Mesenchymal stem cell (in vitro differentiated cells and primary cell): ENCODE results near the gene CYP27B1.
A peak's percentile ranks its signal among the peaks of the same experiment; 100 is the strongest.

Source experiments
- DNase-seq: peaks from one replicate; pipeline ENCODE4 v3.0.0-alpha.2; 2013
- H2AFZ ChIP-seq: one replicate; pipeline ENCODE4 v1.6.1; 2013; ENCODE audit warnings: low read depth, mild to moderate bottlenecking, control low read depth, inconsistent platforms, low read length, moderate library complexity
- H2AK5ac ChIP-seq: 2 replicates; pipeline ENCODE4 v1.6.1; 2013; ENCODE audit warnings: low read length, moderate library complexity, mild to moderate bottlenecking, inconsistent platforms; ENCODE audit not compliant: severe bottlenecking
- H2BK120ac ChIP-seq: one replicate; pipeline ENCODE4 v1.6.1; 2013; ENCODE audit warnings: low read depth, mild to moderate bottlenecking, inconsistent platforms, low read length, moderate library complexity
- H2BK12ac ChIP-seq, 2 experiments: one replicate each; pipeline ENCODE4 v1.6.1; 2013; ENCODE audit warnings: inconsistent platforms in 2 of 2, low read length in 2 of 2, mild to moderate bottlenecking in 2 of 2, moderate library complexity in 2 of 2, control low read depth in 1 of 2
- H2BK15ac ChIP-seq: one replicate; pipeline ENCODE4 v1.6.1; 2013; ENCODE audit warnings: mild to moderate bottlenecking, low read depth, inconsistent platforms; ENCODE audit not compliant: poor library complexity, severe bottlenecking
- H2BK5ac ChIP-seq: 2 replicates; pipeline ENCODE4 v1.6.1; 2013; ENCODE audit warnings: low read depth, mild to moderate bottlenecking, low read length, control low read depth, inconsistent platforms; ENCODE audit not compliant: poor library complexity, severe bottlenecking
- H3K14ac ChIP-seq, 2 experiments: one replicate each; pipeline ENCODE4 v1.6.1; 2013; ENCODE audit warnings: inconsistent platforms in 2 of 2, low read length in 2 of 2, control low read depth in 1 of 2, mild to moderate bottlenecking in 1 of 2, moderate library complexity in 1 of 2
- H3K18ac ChIP-seq, 2 experiments: one replicate each; pipeline ENCODE4 v1.6.1; 2013; ENCODE audit warnings: inconsistent platforms in 2 of 2, low read length in 2 of 2, control low read depth in 1 of 2, low read depth in 1 of 2, mild to moderate bottlenecking in 1 of 2
- H3K23ac ChIP-seq, 2 experiments: one replicate each; pipeline ENCODE4 v1.6.1; 2013; ENCODE audit warnings: inconsistent platforms in 2 of 2, low read length in 2 of 2, mild to moderate bottlenecking in 2 of 2, moderate library complexity in 2 of 2, control low read depth in 1 of 2
- H3K27ac ChIP-seq: 2 replicates; pipeline ENCODE4 v1.5.1; 2013; ENCODE audit warnings: mild to moderate bottlenecking, moderate library complexity, low read length, control low read depth, inconsistent platforms; ENCODE audit not compliant: poor library complexity, severe bottlenecking
- H3K27me3 ChIP-seq, 2 experiments: 2 replicates each; pipeline versions ENCODE4 v1.6.1 to v1.7.0; 2013; ENCODE audit warnings: low read length in 2 of 2, mild to moderate bottlenecking in 2 of 2, moderate library complexity in 2 of 2, control low read depth in 1 of 2, inconsistent platforms in 1 of 2; ENCODE audit not compliant: control insufficient read depth in 1 of 2, insufficient read depth in 1 of 2
- H3K36me3 ChIP-seq, 2 experiments: 2 replicates each; pipeline versions ENCODE4 v1.6.1 to v1.7.0; 2013; ENCODE audit warnings: low read length in 2 of 2, control low read depth in 1 of 2, inconsistent platforms in 1 of 2, low read depth in 1 of 2, mild to moderate bottlenecking in 1 of 2; ENCODE audit not compliant: insufficient read depth in 2 of 2, control insufficient read depth in 1 of 2
- H3K4ac ChIP-seq, 2 experiments: one replicate each; pipeline ENCODE4 v1.6.1; 2013; ENCODE audit warnings: inconsistent platforms in 2 of 2, low read length in 2 of 2, mild to moderate bottlenecking in 2 of 2, moderate library complexity in 2 of 2, control low read depth in 1 of 2, low read depth in 1 of 2
- H3K4me1 ChIP-seq: 2 replicates; pipeline ENCODE4 v1.6.1; 2013; ENCODE audit warnings: low read depth, low read length, control low read depth; ENCODE audit not compliant: control insufficient read depth, insufficient read depth
- H3K4me2 ChIP-seq: 2 replicates; pipeline ENCODE4 v1.6.1; 2013; ENCODE audit warnings: low read length, mild to moderate bottlenecking, inconsistent platforms; ENCODE audit not compliant: poor library complexity, severe bottlenecking
- H3K4me3 ChIP-seq, 2 experiments: 2 replicates each; pipeline versions ENCODE4 v1.5.1 to v1.7.0; 2013; ENCODE audit warnings: low read length in 2 of 2, mild to moderate bottlenecking in 2 of 2, control low read depth in 1 of 2, low read depth in 1 of 2; ENCODE audit not compliant: insufficient read depth in 1 of 2
- H3K79me1 ChIP-seq: replicated peaks from 2 replicates; pipeline ENCODE4 v1.6.1; 2013; ENCODE audit warnings: mild to moderate bottlenecking, control low read depth, low read length, inconsistent platforms; ENCODE audit not compliant: poor library complexity, severe bottlenecking
- H3K9ac ChIP-seq: 2 replicates; pipeline ENCODE4 v1.7.0; 2013; ENCODE audit warnings: mild to moderate bottlenecking, low read length, moderate library complexity
- H3K9me3 ChIP-seq: 2 replicates; pipeline ENCODE4 v1.7.0; 2013; ENCODE audit warnings: mild to moderate bottlenecking, low read length; ENCODE audit not compliant: control insufficient read depth
- H4K8ac ChIP-seq: one replicate; pipeline ENCODE4 v1.6.1; 2013; ENCODE audit warnings: inconsistent platforms, mild to moderate bottlenecking, low read length, moderate library complexity
- H4K91ac ChIP-seq: one replicate; pipeline ENCODE4 v1.6.1; 2013; ENCODE audit warnings: mild to moderate bottlenecking, low read length, inconsistent platforms
- WGBS: methylation state at CpG from one replicate; pipeline ENCODE4 v1.1.7; 2013; ENCODE audit warnings: mixed read lengths; 5-methylcytosine and 5-hydroxymethylcytosine counted together

The CYP27B1 gene

GRCh38 chr12:57803319-57803893 is 36.5 kb upstream of the CYP27B1 start:
- no peak overlapping the region for H2BK5ac ChIP-seq
- no peak overlapping the region for H4K91ac ChIP-seq
- H2BK120ac ChIP-seq: no peak overlapping the region
- no peak overlapping the region for H3K18ac ChIP-seq
- H2AK5ac ChIP-seq: no peak overlapping the region
- DNase-seq: peak; percentile 64
- peaks cover 4% of the 10 kb centered on the region for H3K79me1 ChIP-seq
- no peak overlapping the region for H3K4me3 ChIP-seq
- H3K4ac ChIP-seq: no peak overlapping the region
- peaks cover 29 to 83% of the 10 kb centered on the region in 2 experiments for H3K36me3 ChIP-seq
- H3K9ac ChIP-seq: peak overlapping the region; percentile 9
- no peak overlapping the region for H4K8ac ChIP-seq
- no peak overlapping the region for H2BK15ac ChIP-seq
- WGBS: 64% methylated on average over 9 of the region's 9 CpGs
- no peak overlapping the region for H3K4me2 ChIP-seq
- H3K4me1 ChIP-seq: peaks cover 2% of the 10 kb centered on the region
- H3K23ac ChIP-seq: no peak overlapping the region
- no peak overlapping the region for H3K14ac ChIP-seq
- no peak overlapping the region for H2AFZ ChIP-seq
- no peak overlapping the region for H2BK12ac ChIP-seq
- H3K9me3 ChIP-seq: no peaks in the 10 kb centered on the region
- no peaks in the 10 kb centered on the region for H3K27me3 ChIP-seq
- H3K27ac ChIP-seq: no peak overlapping the region

GRCh38 chr12:57802607-57803006 is 35.7 kb upstream of the CYP27B1 start:
- H3K4me2 ChIP-seq: no peak overlapping the region
- H2BK15ac ChIP-seq: no peak overlapping the region
- H2AFZ ChIP-seq: no peak overlapping the region
- H3K36me3 ChIP-seq: peaks cover 22 to 82% of the 10 kb centered on the region in 2 experiments
- no peak overlapping the region for H2BK12ac ChIP-seq
- no peak overlapping the region for H3K4ac ChIP-seq
- H3K79me1 ChIP-seq: peaks cover 4% of the 10 kb centered on the region
- no peak overlapping the region for H3K9ac ChIP-seq
- H3K18ac ChIP-seq: no peak overlapping the region
- no peak overlapping the region for H3K4me3 ChIP-seq
- no peak overlapping the region for H4K8ac ChIP-seq
- no peaks in the 10 kb centered on the region for H3K9me3 ChIP-seq
- no peak overlapping the region for H3K14ac ChIP-seq
- H3K23ac ChIP-seq: no peak overlapping the region
- H2BK120ac ChIP-seq: no peak overlapping the region
- peaks cover 2% of the 10 kb centered on the region for H3K4me1 ChIP-seq
- peak overlapping the region; percentile 47 for H4K91ac ChIP-seq
- H2AK5ac ChIP-seq: no peak overlapping the region
- H3K27ac ChIP-seq: no peak overlapping the region
- no peaks in the 10 kb centered on the region for H3K27me3 ChIP-seq
- H2BK5ac ChIP-seq: no peak overlapping the region
- WGBS: no CpG with 5 or more reads among the region's 1 CpG
- no peak for DNase-seq

- Histone ChIP-seq H3K14ac (no peak overlapping the region), H3K9me3 (no peaks in the 10 kb centered on the region), H3K79me1 (peaks cover 6% of the 10 kb centered on the region), H4K91ac (no peak overlapping the region), H2AK5ac (no peak overlapping the region), H3K4ac (no peak overlapping the region), H3K4me1 (peaks cover 2% of the 10 kb centered on the region), H3K4me3 (no peak overlapping the region), H2AFZ (no peak overlapping the region), H2BK15ac (no peak overlapping the region), H3K23ac (no peak overlapping the region), H2BK5ac (no peak overlapping the region), H3K4me2 (no peak overlapping the region), H3K27ac (no peak overlapping the region), H4K8ac (no peak overlapping the region), H2BK12ac (no peak overlapping the region), H3K18ac (no peak overlapping the region), H3K36me3 (peaks cover 17 to 82% of the 10 kb centered on the region in 2 experiments), H2BK120ac (no peak overlapping the region), H3K9ac (peak overlapping the region; percentile 25), H3K27me3 (no peaks in the 10 kb centered on the region)
- DNase-seq: no peak
- 100% methylated on average over 2 of the region's 3 CpGs for WGBS
Measured at GRCh38 chr12:57800965-57801364, 34.1 kb upstream of the CYP27B1 start.

- peaks cover 7% of the 10 kb centered on the region for H3K79me1 ChIP-seq
- DNase-seq: no peak
Measured at GRCh38 chr12:57797933-57798332, 31.1 kb upstream of the CYP27B1 start.

More at GRCh38 chr12:57797933-57798332, 31.1 kb upstream of the CYP27B1 start:
- H3K23ac ChIP-seq: no peak overlapping the region
- peaks cover 25 to 75% of the 10 kb centered on the region in 2 experiments for H3K36me3 ChIP-seq
- H3K27ac ChIP-seq: no peak overlapping the region
- no peak overlapping the region for H2BK120ac ChIP-seq
- no peaks in the 10 kb centered on the region for H3K9me3 ChIP-seq
- H2BK12ac ChIP-seq: no peak overlapping the region
- no peaks in the 10 kb centered on the region for H3K4me1 ChIP-seq
- H2BK5ac ChIP-seq: no peak overlapping the region
- H3K9ac ChIP-seq: no peak overlapping the region
- H4K91ac ChIP-seq: no peak overlapping the region
- H2AK5ac ChIP-seq: no peak overlapping the region
- H4K8ac ChIP-seq: no peak overlapping the region
- H3K14ac ChIP-seq: no peak overlapping the region
- H3K18ac ChIP-seq: no peak overlapping the region
- no peak overlapping the region for H3K4me2 ChIP-seq
- H3K4me3 ChIP-seq: no peak overlapping the region
- H2BK15ac ChIP-seq: no peak overlapping the region
- H2AFZ ChIP-seq: no peak overlapping the region
- WGBS: 100% methylated on average over 1 of the region's 1 CpG
- H3K27me3 ChIP-seq: no peaks in the 10 kb centered on the region
- no peak overlapping the region for H3K4ac ChIP-seq
